Keratinocyte (primary cell): ENCODE results near the gene HOXC4. TPM values are rescaled to one million over a fixed set of nuclear protein-coding genes. Genes with fewer than 3 reads are reported as not detected.
A peak's percentile ranks its signal among the peaks of the same experiment; 100 is the strongest.

ENCODE experiments used
- DNase-seq: peaks from one replicate; pipeline ENCODE4 v3.0.0-alpha.2; 2011; ENCODE audit warnings: low read depth, missing footprints, low spot score
- FAIRE-seq: peaks from 2 replicates; lab custom pipeline; 2011; peaks lifted over from hg19 to GRCh38; lab: Jason Lieb, UNC
- H2AFZ ChIP-seq: 2 replicates; pipeline ENCODE4 v1.6.0; 2012; ENCODE audit warnings: low read length, control low read depth, inconsistent platforms; ENCODE audit not compliant: control insufficient read depth
- H3K27ac ChIP-seq: 2 replicates; pipeline ENCODE4 v1.5.1; 2011; ENCODE audit warnings: low read length; ENCODE audit not compliant: control insufficient read depth, insufficient read depth
- H3K27me3 ChIP-seq: 3 replicates; pipeline ENCODE4 v1.6.0; 2011; ENCODE audit warnings: low read length; ENCODE audit not compliant: control insufficient read depth, insufficient read depth; ENCODE audit errors: extremely low read depth
- H3K36me3 ChIP-seq, 2 experiments: 2 replicates in 1 of 2; 3 replicates in 1 of 2; pipeline ENCODE4 v1.5.1; 2011; ENCODE audit warnings: low read length in 2 of 2, mild to moderate bottlenecking in 1 of 2; ENCODE audit not compliant: control insufficient read depth in 2 of 2, insufficient read depth in 2 of 2; ENCODE audit errors: extremely low read depth in 1 of 2
- H3K4me1 ChIP-seq: 3 replicates; pipeline ENCODE4 v1.5.1; 2011; ENCODE audit warnings: low read length; ENCODE audit not compliant: control insufficient read depth, insufficient read depth; ENCODE audit errors: extremely low read depth
- H3K4me2 ChIP-seq: 3 replicates; pipeline ENCODE4 v1.6.0; 2011; ENCODE audit warnings: low read depth, low read length; ENCODE audit not compliant: control insufficient read depth, insufficient read depth; ENCODE audit errors: extremely low read depth
- H3K4me3 ChIP-seq, 3 experiments: fragments of 200-600 bp in 1 of 3; sonication (generic) in 1 of 3; 2 replicates in 2 of 3; 3 replicates in 1 of 3; pipeline ENCODE4 v1.5.1; 2011 to 2016; ENCODE audit warnings: low read length in 3 of 3, mild to moderate bottlenecking in 3 of 3, control low read depth in 2 of 3, inconsistent platforms in 1 of 3, low read depth in 1 of 3, mixed read lengths in 1 of 3, mixed run types in 1 of 3, moderate library complexity in 1 of 3; ENCODE audit not compliant: control insufficient read depth in 2 of 3, insufficient read depth in 2 of 3; ENCODE audit errors: extremely low read depth in 1 of 3
- H3K79me2 ChIP-seq: 2 replicates; pipeline ENCODE4 v1.6.0; 2012; ENCODE audit warnings: low read length; ENCODE audit not compliant: control insufficient read depth, insufficient read depth
- H3K9ac ChIP-seq: 3 replicates; pipeline ENCODE4 v1.6.0; 2011; ENCODE audit warnings: low read length; ENCODE audit not compliant: control insufficient read depth, insufficient read depth; ENCODE audit errors: extremely low read depth
- H3K9me1 ChIP-seq: 3 replicates; pipeline ENCODE4 v1.6.0; 2011; ENCODE audit warnings: low read length; ENCODE audit not compliant: control insufficient read depth, insufficient read depth; ENCODE audit errors: extremely low read depth
- H3K9me3 ChIP-seq: 2 replicates; pipeline ENCODE4 v1.5.1; 2012; ENCODE audit warnings: low read depth, low read length; ENCODE audit not compliant: control insufficient read depth
- H4K20me1 ChIP-seq: 3 replicates; pipeline ENCODE4 v1.6.0; 2011; ENCODE audit warnings: low read length; ENCODE audit not compliant: control insufficient read depth, insufficient read depth; ENCODE audit errors: extremely low read depth
- EZH2 ChIP-seq: IDR thresholded peaks from one replicate; pipeline ENCODE4 v1.6.1; 2012; ENCODE audit warnings: inconsistent platforms, mild to moderate bottlenecking, low read length, moderate library complexity
- dilution Hi-C: fragments of 300-500 bp; cut with MboI; formaldehyde crosslinking; loops from one replicate; pipeline ENCODE4 v1.7.0; 2020; ENCODE audit warnings: low sequenced_read_pairs; ENCODE audit not compliant: extremely low pct_ligation_motif_present
- polyA plus RNA-seq, 5 experiments: library from polyadenylated mRNA; depleted of rRNA in 3 of 5; stranded (reverse) in 3 of 5; stranded (forward) in 1 of 5; unstranded in 1 of 5; fragments of >200 nt; gene quantifications; 1 replicate in 1 of 5; 2 replicates in 3 of 5; 3 replicates in 1 of 5; pipeline versions ENCODE4 v1.2.1 to v1.2.3, GENCODE V29; 2011 to 2012; ENCODE audit warnings: missing spikeins in 2 of 5, low read depth in 1 of 5, low replicate concordance in 1 of 5
- TF ChIP-seq, protein P1 (sequence below), 3 experiments: IDR thresholded peaks in 1 of 3; conservative IDR thresholded peaks in 1 of 3; optimal IDR thresholded peaks in 1 of 3; 2 replicates in 2 of 3; 3 replicates in 1 of 3; pipeline versions ENCODE3 to v1.5.1; 2011; ENCODE audit warnings: low read length in 3 of 3, mild to moderate bottlenecking in 3 of 3, moderate library complexity in 2 of 3, control low read depth in 1 of 3, inconsistent platforms in 1 of 3; ENCODE audit not compliant: insufficient read depth in 2 of 3; ENCODE audit errors: extremely low read depth in 1 of 3

The HOXC4 gene
- polyA plus RNA-seq, 1 donor (not counting 4 experiments of a cell fraction or from before 2014, with no cell fraction given) = 1.8 TPM

DNA sequence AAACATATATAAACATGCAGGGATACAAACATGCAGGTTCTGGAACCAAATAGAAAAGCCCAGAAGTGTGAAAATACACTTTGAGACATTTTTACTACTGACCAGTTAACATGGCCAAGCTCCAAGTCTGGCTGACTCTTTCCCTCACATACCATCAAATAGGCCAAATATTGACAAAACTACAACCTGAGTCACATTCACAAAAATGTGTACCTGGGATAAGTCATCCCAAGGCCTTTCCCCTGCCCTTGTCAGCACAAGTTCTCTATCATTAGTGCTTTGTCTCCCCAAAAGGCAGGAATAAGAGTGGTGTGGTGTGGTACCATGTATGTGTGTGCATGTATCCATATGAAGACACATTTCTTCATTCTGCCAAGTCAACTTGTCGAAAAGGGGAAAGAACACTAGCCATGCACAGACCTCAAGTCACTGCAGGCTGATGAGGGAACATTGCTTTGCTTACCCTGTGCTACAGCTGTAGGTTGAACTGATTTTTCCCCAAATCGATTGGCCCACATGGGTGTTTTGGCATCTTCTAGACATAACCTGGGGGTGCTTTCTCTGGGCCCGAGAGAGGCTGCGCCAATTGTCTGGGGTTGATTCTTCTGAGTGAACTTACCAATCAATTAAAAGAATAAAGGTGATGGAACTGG lies 14.9 kb downstream of the HOXC4 start:
- no peak overlapping the region for H3K9ac ChIP-seq
- no peaks in the 10 kb centered on the region for H3K27me3 ChIP-seq
- no peaks in the 10 kb centered on the region for H3K79me2 ChIP-seq
- TF ChIP-seq, protein P1, sequence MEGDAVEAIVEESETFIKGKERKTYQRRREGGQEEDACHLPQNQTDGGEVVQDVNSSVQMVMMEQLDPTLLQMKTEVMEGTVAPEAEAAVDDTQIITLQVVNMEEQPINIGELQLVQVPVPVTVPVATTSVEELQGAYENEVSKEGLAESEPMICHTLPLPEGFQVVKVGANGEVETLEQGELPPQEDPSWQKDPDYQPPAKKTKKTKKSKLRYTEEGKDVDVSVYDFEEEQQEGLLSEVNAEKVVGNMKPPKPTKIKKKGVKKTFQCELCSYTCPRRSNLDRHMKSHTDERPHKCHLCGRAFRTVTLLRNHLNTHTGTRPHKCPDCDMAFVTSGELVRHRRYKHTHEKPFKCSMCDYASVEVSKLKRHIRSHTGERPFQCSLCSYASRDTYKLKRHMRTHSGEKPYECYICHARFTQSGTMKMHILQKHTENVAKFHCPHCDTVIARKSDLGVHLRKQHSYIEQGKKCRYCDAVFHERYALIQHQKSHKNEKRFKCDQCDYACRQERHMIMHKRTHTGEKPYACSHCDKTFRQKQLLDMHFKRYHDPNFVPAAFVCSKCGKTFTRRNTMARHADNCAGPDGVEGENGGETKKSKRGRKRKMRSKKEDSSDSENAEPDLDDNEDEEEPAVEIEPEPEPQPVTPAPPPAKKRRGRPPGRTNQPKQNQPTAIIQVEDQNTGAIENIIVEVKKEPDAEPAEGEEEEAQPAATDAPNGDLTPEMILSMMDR (optimal IDR thresholded peaks at IDR 0.05 in 1 of 3, IDR thresholded peaks at IDR 0.05 in 1 of 3, conservative IDR thresholded peaks at IDR 0.05 in 1 of 3; ENCODE audit: extremely low read depth in 1 of 3, insufficient read depth in 2 of 3, low read length in 3 of 3) = no peak
- TF ChIP-seq EZH2 = no peak
- H2AFZ ChIP-seq = no peak overlapping the region
- peak overlapping the region; percentile 43 for H3K4me2 ChIP-seq
- FAIRE-seq (peak; percentile 96), DNase-seq (no peak)
- peaks cover 15% of the 10 kb centered on the region for H3K4me1 ChIP-seq
- H3K4me3 ChIP-seq = no peak overlapping the region
- H3K36me3 ChIP-seq = no peaks in the 10 kb centered on the region
- no peak overlapping the region for H3K27ac ChIP-seq
- no peaks in the 10 kb centered on the region for H3K9me1 ChIP-seq
- dilution Hi-C loops = no loop called here
- no peaks in the 10 kb centered on the region for H4K20me1 ChIP-seq
- no peaks in the 10 kb centered on the region for H3K9me3 ChIP-seq

DNA sequence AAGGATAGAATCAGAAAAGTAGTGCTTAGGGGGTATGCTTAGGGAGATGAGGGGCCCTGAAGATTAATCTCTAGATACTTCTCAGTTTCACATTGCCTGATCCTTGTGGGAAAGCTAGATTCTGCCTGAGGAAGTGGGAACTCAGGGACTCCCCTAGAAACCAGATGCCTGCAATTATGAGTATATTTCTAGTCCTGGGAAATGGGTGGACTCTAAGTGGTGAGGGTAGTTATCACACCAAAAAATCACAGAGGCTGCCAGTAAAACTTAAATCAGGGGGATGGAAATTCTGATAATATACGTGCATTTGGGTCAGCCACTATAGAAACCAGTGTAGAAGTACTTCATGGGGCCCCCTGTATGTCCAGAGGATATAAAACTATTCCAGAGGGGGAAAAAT lies 18.3 kb downstream of the HOXC4 start:
- no peaks in the 10 kb centered on the region for H3K9me1 ChIP-seq
- H3K36me3 ChIP-seq = no peaks in the 10 kb centered on the region
- H2AFZ ChIP-seq = no peak overlapping the region
- FAIRE-seq (no peak), DNase-seq (no peak)
- no peak overlapping the region for H3K27ac ChIP-seq
- peaks cover 15% of the 10 kb centered on the region for H3K4me1 ChIP-seq
- H3K79me2 ChIP-seq = no peaks in the 10 kb centered on the region
- H4K20me1 ChIP-seq = no peaks in the 10 kb centered on the region
- no peak overlapping the region for H3K9ac ChIP-seq
- no peak overlapping the region for H3K4me2 ChIP-seq
- dilution Hi-C loops = no loop called here
- H3K4me3 ChIP-seq = no peak overlapping the region
- no peaks in the 10 kb centered on the region for H3K9me3 ChIP-seq
- H3K27me3 ChIP-seq = no peaks in the 10 kb centered on the region
- TF ChIP-seq, protein P1 (optimal IDR thresholded peaks at IDR 0.05 in 1 of 3, IDR thresholded peaks at IDR 0.05 in 1 of 3, conservative IDR thresholded peaks at IDR 0.05 in 1 of 3; ENCODE audit: extremely low read depth in 1 of 3, insufficient read depth in 2 of 3, low read length in 3 of 3) = no peak
- TF ChIP-seq EZH2 = no peak
